Superior temporal gyrus (tissue), 1 donor: ENCODE results near the gene IGFBP1.
A peak's percentile ranks its signal among the peaks of the same experiment; 100 is the strongest.

Experiments
- DNase-seq: peaks from one replicate; pipeline ENCODE4 v3.0.0-alpha.2; 2016; ENCODE audit errors: extremely low spot score

Gene IGFBP1

GRCh38 chr7:45881280-45881758 lies 7.0 kb upstream of the IGFBP1 start:
- DNase-seq: no peak

- no peak for DNase-seq
Measured at GRCh38 chr7:45881759-45882464, 6.4 kb upstream of the IGFBP1 start.

- DNase-seq: no peak
Measured at GRCh38 chr7:45882465-45882810, 5.8 kb upstream of the IGFBP1 start.

DNA sequence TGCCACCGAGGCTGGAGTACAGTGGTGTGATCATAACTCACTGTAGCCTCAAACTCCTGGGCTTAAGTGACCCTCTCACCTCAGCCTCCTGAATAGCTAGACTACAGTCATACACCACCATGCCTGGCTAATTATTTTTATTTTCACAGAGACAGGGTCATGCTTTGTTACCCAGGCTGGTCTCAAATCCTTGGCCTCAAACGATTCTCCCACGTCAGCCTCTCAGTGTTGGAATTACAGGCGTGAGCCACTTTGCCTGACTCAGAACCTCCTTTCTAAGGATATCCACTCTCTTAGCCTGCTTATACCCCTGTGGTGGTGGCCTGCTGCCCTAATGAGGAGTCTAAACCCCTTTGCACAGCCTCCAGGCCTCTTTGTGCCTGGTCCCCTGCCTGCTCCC lies 4.2 kb upstream of the IGFBP1 start:
- DNase-seq: no peak

DNA sequence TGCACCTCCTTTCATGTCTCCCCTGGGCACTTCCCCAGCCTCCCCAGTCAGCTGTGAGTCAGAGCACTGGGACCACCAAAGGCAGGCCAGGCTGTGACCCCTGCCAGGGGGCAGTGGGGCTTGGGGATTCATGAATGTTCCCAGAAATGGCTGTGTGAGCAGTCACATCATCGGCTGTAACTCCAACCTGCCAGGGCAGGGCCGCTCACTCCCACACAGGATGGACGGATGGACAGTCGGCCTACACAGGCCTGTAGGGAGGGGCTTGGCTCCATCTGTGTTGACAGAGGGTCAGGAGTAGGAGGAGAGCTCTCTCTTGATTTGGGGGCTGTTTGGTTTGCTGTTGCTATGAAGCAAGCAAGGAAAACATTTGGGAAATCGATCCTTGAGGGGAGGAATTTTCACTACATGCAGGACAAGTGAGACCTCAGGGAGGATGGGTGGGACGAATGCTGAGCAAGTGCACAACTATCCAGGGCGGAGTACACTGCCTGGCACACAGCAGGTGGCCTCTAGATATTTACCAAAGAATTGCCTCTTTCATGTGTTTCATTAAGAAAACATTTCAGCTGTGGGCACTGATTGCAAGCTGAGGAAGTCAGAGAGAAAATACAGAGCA lies 2.9 kb upstream of the IGFBP1 start:
- no peak for DNase-seq

DNA sequence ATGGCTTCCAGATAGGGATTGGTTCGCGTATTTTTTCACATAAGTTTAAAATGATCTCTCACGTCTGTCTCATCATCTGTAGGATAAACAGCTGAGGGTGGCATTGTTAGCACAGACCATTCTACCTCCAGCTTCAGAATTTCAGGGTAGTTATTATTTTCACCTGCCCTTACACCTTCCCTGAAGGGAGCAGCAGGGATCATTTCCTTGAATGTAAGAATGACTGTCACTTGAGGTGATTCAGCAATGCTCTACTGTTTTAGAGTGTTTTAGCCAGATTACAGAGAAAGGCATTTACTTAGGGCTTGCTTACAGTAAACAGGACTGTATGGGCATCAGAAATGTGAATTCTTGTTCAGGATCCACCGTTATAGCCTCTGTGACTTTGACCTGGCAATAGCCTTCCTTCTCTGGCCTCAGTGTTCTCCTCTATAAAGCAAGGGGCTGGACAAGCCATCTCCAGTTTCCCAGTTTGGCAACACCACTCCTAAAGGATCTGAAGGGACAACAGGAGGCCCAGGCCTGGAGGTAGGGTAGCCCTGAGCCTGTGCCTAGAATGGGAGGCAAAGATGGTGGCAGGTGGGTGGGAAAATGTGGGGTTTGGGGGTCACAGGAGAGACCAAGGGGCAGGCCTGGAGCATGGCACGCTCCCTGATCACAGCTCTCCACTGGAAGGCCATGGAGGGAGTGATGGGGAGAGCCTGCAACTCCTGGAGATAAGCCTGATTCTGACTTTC lies 1.2 kb upstream of the IGFBP1 start:
- DNase-seq: no peak

- DNase-seq: no peak
Measured at GRCh38 chr7:45888993-45889366, 692 bp downstream of the IGFBP1 start.

GRCh38 chr7:45889367-45890067 lies 1.2 kb downstream of the IGFBP1 start:
- no peak for DNase-seq

DNA sequence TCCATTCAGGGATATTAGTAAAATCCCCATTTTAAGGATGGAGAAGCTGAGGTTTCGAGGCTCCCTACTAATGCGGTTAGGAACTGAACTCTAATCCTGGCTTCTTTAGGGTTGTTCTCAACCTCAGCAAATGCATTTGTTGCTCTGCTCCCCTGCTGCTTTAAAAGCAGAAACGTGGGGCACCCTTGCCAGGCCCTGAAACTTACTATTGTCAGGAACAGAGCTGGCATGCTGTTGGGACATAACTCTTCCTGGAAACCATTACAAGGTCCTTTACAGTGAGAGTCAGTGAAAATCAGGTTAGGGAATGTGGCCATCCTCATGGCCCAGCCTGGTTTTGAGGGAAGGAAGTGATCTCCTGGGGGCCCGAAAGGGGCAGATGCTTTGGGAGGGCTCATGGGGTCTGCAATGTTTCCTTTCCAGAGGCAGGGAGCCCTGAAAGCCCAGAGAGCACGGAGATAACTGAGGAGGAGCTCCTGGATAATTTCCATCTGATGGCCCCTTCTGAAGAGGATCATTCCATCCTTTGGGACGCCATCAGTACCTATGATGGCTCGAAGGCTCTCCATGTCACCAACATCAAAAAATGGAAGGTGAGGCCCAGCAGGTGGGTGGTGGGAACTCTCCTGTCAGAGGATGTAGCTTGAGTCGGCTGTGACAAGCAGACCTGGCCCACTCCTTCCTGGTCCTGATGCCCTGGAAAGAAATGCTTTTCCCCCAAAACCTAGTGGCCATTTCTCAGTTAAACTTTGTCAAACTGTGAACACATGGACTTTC lies 2.0 kb downstream of the IGFBP1 start:
- no peak for DNase-seq

- DNase-seq: peak; percentile 87
Measured at GRCh38 chr7:45890902-45891461, 2.7 kb downstream of the IGFBP1 start.

DNA sequence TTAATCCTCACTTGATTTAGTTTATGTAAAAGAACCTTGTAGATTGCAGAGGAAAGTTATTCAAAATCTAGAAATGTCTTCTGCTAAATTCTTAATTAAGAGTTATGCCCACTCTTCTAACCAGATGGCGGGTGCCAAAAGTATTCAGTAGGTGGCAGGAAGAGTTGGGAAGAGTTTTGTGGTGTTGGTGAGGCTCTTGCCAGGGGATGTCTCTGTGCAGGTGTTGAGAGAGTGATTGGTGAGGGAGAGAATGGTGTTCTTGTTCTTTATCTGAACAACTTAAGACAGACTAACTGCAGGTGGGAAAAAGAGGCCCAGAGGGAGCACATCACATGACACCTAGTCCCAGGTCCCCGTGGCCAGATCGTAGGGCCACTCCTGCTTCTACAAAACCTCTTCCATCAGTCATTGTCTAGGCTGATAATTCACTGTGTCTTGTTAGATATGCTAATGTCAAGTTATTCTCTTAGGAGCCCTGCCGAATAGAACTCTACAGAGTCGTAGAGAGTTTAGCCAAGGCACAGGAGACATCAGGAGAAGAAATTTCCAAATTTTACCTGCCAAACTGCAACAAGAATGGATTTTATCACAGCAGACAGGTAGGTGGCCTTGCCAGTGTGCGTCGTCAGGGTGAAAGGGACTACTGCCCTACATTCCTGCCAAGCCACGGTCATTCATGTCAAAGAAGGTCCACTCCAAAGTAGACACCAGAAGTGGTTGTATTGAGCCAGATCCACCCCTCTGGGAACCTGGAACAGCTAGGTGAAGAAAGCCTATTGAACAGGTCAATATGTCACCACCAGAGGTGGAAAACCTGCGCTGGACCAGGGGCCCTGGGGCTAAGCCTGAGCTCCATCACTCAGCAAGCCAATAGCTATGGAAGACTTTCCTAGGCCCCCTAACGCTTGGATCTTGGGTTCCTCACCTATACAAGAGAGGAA lies 3.4 kb downstream of the IGFBP1 start:
- no peak for DNase-seq

GRCh38 chr7:45892407-45893035 lies 4.2 kb downstream of the IGFBP1 start:
- DNase-seq: no peak

- no peak for DNase-seq
Measured at GRCh38 chr7:45893374-45893995, 5.2 kb downstream of the IGFBP1 start.

DNA sequence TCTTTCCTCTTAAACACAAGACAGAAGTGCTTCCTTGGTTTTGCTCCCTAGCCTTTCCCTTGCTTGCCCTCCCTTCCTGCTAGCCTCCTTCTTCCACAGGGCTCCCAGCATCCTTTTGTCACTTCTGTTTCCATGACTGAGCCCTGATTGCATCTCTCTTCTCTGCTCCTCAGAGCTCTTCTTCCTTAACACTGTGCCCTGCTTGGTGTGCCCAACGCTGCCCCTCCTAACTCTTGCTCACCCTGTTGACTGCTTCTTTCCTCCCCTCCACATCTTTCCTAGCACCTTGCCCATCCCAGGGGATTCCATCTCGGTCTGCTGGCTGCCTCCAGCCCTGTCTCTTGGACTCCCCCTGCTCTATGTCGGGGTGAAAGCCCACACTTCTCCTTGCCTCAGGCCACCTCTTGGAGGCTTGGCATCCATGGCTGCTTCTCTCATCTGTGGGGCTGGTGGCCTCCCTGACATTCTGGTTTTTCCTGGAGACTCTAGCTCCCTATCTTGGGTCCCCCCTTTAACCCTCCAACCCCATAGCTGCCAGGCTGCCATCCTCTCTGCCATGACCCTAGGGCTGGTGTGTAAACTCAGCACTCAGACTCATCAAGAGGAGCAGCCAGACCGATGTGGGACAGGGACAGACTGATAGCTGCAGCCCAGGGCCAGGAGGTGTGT lies 5.8 kb downstream of the IGFBP1 start:
- DNase-seq: no peak

DNA sequence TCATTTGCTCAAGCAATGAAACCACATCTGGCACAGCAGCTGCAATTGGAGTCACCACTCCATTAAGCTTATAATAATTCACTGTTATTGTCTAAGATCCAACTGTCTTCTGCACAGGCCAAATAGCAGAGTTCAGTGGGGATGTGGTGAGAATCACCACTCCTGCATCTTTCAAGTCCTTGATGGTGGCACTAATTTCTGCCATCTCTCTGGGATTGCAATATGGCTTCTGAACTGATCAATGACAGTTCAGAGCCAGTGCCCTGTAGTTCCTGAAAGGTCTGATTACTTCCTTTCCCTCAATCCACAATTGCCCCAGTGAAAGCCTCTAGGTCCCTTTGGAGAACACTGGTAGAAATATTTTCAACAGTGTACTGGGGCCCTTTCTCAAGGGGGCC lies 6.4 kb downstream of the IGFBP1 start:
- DNase-seq: no peak

- no peak for DNase-seq
Measured at GRCh38 chr7:45897042-45897690, 8.9 kb downstream of the IGFBP1 start.

GRCh38 chr7:45898222-45898621 lies 9.9 kb downstream of the IGFBP1 start:
- DNase-seq: no peak

- no peak for DNase-seq
Measured at GRCh38 chr7:45901566-45901965, 13.3 kb downstream of the IGFBP1 start.
